ENCODE measurements around the gene TBC1D21.

GRCh38 chr15:73919706-73920105 lies 46.3 kb downstream of the TBC1D21 start:
- TF ChIP-seq POLR2A (IDR thresholded peaks at IDR 0.05; ENCODE audit: low read depth, low read length) (no peak), POLR2AphosphoS5 (IDR thresholded peaks at IDR 0.05; ENCODE audit: low read depth, low read length) (no peak), TAF1 (IDR thresholded peaks at IDR 0.05; ENCODE audit: borderline replicate concordance, low read depth, low read length) (no peak)
